ENCODE results near the gene LPCAT1.

GRCh38 chr5:1514027-1514818, 9.5 kb downstream of the LPCAT1 start:
- TF ChIP-seq EZH2phosphoT487 (IDR thresholded peaks at IDR 0.05; ENCODE audit: low read depth, severe bottlenecking, unreplicated experiment): no peak
- TF ChIP-seq, protein P1, sequence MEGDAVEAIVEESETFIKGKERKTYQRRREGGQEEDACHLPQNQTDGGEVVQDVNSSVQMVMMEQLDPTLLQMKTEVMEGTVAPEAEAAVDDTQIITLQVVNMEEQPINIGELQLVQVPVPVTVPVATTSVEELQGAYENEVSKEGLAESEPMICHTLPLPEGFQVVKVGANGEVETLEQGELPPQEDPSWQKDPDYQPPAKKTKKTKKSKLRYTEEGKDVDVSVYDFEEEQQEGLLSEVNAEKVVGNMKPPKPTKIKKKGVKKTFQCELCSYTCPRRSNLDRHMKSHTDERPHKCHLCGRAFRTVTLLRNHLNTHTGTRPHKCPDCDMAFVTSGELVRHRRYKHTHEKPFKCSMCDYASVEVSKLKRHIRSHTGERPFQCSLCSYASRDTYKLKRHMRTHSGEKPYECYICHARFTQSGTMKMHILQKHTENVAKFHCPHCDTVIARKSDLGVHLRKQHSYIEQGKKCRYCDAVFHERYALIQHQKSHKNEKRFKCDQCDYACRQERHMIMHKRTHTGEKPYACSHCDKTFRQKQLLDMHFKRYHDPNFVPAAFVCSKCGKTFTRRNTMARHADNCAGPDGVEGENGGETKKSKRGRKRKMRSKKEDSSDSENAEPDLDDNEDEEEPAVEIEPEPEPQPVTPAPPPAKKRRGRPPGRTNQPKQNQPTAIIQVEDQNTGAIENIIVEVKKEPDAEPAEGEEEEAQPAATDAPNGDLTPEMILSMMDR (IDR thresholded peaks at IDR 0.05; ENCODE audit: poor library complexity): no peak
